Naive thymus-derived CD8-positive, alpha-beta T cell (primary cell): ENCODE measurements around the gene KRT15. TPM values are rescaled to one million over a fixed set of nuclear protein-coding genes. Genes with fewer than 3 reads are reported as not detected.

Experiments used
- ATAC-seq, 2 donors: fragments of 150-1000 bp; cut with Tn5 transposase in 1 of 2; sonication (Bioruptor Pico), chemical (Tn5 transposase) in 1 of 2; 1 replicate in 1 of 2; 2 replicates in 1 of 2; pipeline ENCODE4 v1.10.0; 2021; ENCODE audit warnings: mild to moderate bottlenecking in 2 of 2, moderate library complexity in 2 of 2
- POLR2A ChIA-PET: fragments of 350-600 bp; sonication (Branson Sonifier 250); formaldehyde crosslinking; loops from one replicate; lab custom pipeline; 2021; ENCODE audit warnings: antibody characterized with exemption; lab: Charles Lee
- DNase-seq, 10 donors: peaks; one replicate each; pipeline versions ENCODE4 v3.0.0 to v3.0.0-alpha.2; 2020 to 2022
- H3K27ac Mint-ChIP-seq, 10 donors: one replicate each; pipeline ENCODE4 v1.8.0; 2020 to 2022; ENCODE audit warnings: mild to moderate bottlenecking in 10 of 10, mixed read lengths in 10 of 10, moderate library complexity in 4 of 10, inconsistent platforms in 1 of 10
- H3K27me3 Mint-ChIP-seq, 5 donors: one replicate each; pipeline ENCODE4 v1.8.0; 2021 to 2022; ENCODE audit warnings: mixed read lengths in 5 of 5
- H3K36me3 Mint-ChIP-seq, 3 donors: one replicate each; pipeline ENCODE4 v1.8.0; 2020 to 2022; ENCODE audit warnings: mixed read lengths in 3 of 3, mild to moderate bottlenecking in 2 of 3, inconsistent platforms in 1 of 3
- H3K4me1 Mint-ChIP-seq, 4 donors: one replicate each; pipeline ENCODE4 v1.8.0; 2021 to 2022; ENCODE audit warnings: mixed read lengths in 4 of 4
- H3K4me3 Mint-ChIP-seq, 10 donors: one replicate each; pipeline ENCODE4 v1.8.0; 2020 to 2022; ENCODE audit warnings: mild to moderate bottlenecking in 10 of 10, mixed read lengths in 10 of 10, moderate library complexity in 6 of 10, inconsistent platforms in 1 of 10
- H3K9me3 Mint-ChIP-seq, 9 donors: one replicate each; pipeline ENCODE4 v1.8.0; 2020 to 2022; ENCODE audit warnings: mixed read lengths in 9 of 9, mild to moderate bottlenecking in 3 of 9, inconsistent platforms in 1 of 9, moderate library complexity in 1 of 9
- polyA plus RNA-seq, 3 donors: library from polyadenylated mRNA; unstranded; fragments of 300-500 nt; fragmentation: Illumina TruSeq; gene quantifications; one replicate each; pipeline ENCODE4 v1.2.3, GENCODE V29; 2021
- total RNA-seq, 8 experiments: library from RNA in 2 of 8; stranded (reverse) in 2 of 8; gene quantifications; one replicate each; pipeline ENCODE4 v1.2.3 and lab custom pipeline; 2021 to 2026

The KRT15 gene
- total and polyA plus RNA-seq, 5 experiments from 2014 or later: not detected

DNA sequence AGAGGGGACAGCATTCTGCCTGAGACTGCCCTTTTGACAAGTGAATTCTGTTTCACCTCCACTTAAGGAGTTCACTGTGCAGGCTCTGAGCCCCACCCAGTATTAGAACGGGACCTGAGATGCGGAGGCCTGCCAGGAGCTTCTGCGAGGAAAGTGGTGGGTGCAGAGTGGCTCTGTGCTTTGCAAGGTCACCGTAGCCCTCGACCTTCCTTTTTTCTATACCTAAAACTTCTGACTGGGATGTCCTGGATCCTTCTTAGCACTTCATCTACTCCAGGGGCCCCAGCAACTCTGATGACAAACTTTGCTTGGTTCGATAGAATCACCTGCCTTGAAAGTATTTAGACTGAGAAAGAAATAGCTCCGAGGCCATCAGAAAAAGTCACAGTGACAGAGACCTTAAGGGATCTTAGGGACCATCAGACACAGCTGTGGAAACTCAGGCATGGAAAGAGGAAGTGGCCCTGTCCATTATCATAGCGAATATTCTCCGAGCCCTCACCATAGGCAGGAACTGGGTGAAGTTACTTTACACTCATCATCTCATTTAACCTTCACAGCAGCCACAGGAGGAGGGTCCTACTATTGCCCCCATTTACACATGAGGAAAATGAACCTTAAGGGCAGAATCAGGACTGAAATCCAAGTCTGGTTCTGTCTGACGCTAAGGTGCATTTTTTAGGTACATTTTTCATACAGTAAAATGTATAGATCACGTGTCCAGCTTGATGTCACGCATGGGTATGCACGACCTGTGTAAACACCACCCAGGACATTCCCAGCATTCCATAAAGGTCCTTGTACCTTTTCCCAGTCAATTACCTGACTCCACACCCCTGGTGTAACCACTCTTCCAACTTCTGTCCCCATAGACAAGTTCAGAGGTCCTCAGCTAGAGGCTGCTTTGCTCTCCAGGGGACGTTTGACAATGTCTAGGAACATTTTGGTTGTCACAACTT, 12.6 kb downstream of the KRT15 start:
- DNase-seq (no peak), ATAC-seq (no peak)
- H3K4me1 Mint-ChIP-seq: no peaks in the 10 kb centered on the region
- no peaks in the 10 kb centered on the region for H3K27me3 Mint-ChIP-seq
- H3K4me3 Mint-ChIP-seq: no peak overlapping the region
- no peaks in the 10 kb centered on the region for H3K36me3 Mint-ChIP-seq
- POLR2A ChIA-PET: no interaction called here
- H3K9me3 Mint-ChIP-seq: no peaks in the 10 kb centered on the region
- peak overlapping the region in 1 of 10 donors; percentile 62 for H3K27ac Mint-ChIP-seq

DNA sequence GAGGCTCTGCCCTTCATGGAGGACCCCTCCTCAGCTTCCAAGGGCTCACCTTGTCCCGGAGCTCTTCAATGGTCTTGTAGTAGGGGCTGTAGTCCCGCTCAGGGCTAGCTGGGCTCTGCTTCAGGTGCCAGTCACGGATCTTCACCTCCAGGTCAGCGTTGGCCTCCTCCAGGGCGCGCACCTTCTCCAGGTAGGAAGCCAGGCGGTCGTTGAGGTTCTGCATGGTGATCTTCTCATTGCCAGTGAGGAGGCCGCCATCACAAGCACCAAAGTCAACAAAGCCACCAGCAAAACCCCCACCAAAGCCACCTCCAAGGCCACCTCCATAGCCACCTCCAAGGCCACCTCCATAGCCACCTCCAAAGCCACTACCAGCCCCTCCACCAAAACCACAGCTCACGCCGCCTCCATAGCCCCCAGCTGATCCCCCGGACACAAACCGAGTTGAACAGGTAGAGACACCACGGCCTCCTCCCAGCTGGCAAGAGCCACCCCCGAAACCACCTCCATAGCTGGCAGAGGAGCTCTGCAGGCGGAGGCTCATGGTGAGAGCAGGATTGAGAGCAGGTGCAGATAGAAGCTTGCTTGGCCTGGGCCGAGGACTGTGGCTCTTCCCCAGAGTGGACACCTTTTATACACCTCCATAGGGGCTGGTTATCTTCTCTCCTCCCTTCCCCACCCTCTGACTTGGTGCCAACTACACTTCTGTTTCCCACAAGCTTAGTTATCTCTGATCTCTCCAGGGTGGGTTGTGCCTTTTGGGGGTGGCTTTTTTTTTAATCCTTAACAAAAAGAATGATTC, 13.5 kb downstream of the KRT15 start, which contains the start of gene KRT13:
KRT13 (minus strand) TSS at position 606 of the 802 bp plus-strand sequence; CDS start at position 544, 62 bp downstream.
- H3K27me3 Mint-ChIP-seq: peaks cover 0 to 3% (median 0%) of the 10 kb centered on the region in 5 donors
- H3K9me3 Mint-ChIP-seq: no peaks in the 10 kb centered on the region
- peaks cover 0 to 2% (median 0%) of the 10 kb centered on the region in 4 donors for H3K4me1 Mint-ChIP-seq
- ATAC-seq (no peak), DNase-seq (no peak)
- no peaks in the 10 kb centered on the region for H3K36me3 Mint-ChIP-seq
- POLR2A ChIA-PET: no interaction called here
- peak within 1 kb of the TSS in 2 of 10 donors; percentile 55 to 62 for H3K27ac Mint-ChIP-seq
- H3K4me3 Mint-ChIP-seq: no peak within 1 kb of the TSS

DNA sequence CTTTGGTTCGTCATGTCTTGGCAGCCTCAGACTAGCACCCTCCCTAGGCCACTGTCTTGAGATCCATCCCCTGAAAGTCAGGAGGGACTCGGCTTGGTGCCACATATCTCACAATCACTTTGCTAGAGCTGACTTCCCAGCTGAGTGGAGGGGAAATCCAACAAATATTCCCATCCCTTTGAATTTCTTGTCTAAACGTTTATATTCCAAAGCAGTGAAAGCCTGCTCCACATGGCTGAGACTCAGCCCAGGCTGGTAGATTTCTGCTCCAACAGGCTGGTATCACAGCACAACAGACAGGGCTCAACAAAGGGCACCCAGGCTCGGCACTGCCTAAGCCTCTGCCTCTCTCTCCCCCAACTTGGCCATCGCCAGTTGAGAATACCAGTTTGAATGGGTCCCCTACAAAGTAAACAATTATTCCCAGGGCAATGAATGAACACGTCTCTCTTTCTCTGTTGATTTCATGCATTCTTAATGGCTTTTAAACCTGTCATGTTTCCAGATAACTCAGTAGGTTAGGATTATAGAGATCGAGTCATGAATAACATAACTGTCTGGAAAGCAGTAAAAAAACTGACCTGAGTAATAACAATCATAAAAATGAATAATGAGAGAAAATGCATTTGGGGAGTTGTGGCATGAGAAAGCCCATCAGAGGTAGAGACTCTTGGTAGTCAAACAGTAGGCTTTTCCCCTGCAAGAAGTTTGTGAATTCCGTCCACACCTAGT, 14.3 kb downstream of the KRT15 start:
- H3K27me3 Mint-ChIP-seq: peaks cover 0 to 8% (median 4%) of the 10 kb centered on the region in 5 donors
- no peak overlapping the region for H3K4me3 Mint-ChIP-seq
- POLR2A ChIA-PET: no interaction called here
- no peaks in the 10 kb centered on the region for H3K36me3 Mint-ChIP-seq
- no peak overlapping the region for H3K27ac Mint-ChIP-seq
- peaks cover 0 to 7% (median 1%) of the 10 kb centered on the region in 4 donors for H3K4me1 Mint-ChIP-seq
- DNase-seq (no peak), ATAC-seq (no peak)
- H3K9me3 Mint-ChIP-seq: no peaks in the 10 kb centered on the region

DNA sequence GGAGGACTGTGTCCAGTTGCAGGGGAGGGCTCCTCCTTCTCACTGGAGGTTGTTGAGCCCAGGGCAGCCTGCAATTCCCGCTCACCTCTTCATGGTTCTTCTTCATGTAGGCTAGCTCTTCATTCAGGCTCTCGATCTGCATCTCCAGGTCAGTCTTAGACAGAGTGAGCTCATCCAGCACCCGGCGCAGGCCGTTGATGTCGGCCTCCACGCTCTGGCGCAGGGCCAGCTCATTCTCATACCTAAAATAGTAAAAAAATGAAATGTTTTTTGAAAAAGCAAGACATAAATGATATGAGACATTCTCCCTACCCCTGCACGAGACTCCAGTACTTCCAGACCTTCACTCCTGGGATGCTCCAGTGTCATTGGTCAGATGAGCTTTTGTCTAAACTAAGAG, 15.5 kb downstream of the KRT15 start:
- POLR2A ChIA-PET: no interaction called here
- no peak for ATAC-seq
- no peaks in the 10 kb centered on the region for H3K9me3 Mint-ChIP-seq
- H3K36me3 Mint-ChIP-seq: no peaks in the 10 kb centered on the region
- no peak for DNase-seq
- no peak overlapping the region for H3K4me3 Mint-ChIP-seq
- H3K27ac Mint-ChIP-seq: peak overlapping the region in 1 of 10 donors; percentile 21
- peaks cover 0 to 10% (median 4%) of the 10 kb centered on the region in 5 donors for H3K27me3 Mint-ChIP-seq
- H3K4me1 Mint-ChIP-seq: peaks cover 2 to 10% (median 5%) of the 10 kb centered on the region in 4 donors

DNA sequence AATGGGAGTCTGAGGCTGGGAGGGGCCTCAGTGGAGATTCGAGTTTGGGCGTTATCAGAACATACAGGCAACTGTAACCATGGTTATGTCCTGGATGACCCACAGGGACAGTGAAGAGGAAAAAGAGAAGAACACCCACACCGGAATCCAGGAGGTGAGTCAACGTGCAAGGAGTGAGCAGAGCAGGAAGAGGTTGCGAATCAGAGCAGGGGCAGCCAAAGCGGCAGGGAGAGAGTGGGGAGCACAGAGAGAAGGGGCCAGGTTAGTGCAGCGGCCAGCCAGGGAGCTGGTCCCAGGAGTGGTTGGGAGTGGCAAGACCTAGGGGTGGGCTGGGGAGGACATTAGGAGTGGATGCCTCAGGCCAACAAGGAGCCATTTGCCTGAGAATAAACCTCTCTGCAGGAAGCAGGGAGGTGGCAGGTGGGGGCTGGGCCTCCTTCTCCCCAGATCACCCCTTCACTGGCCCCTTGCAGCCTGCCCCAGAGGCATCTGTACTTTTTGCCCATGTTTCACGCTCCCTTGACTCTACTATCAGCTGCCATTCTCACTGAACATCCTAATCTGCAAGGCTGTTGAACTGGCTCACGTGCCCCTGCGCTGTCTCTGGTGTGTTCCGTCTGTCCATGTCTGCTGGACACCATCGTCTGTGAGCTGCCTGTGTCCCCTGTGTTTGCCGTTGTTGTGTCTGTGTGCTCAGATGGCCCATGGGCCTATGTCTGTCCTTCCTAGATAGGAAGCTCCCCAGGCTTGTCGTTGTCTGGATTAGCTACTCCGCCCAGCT, 18.4 kb downstream of the KRT15 start:
- no peak for ATAC-seq
- peak overlapping the region in 4 of 10 donors; percentile 16 to 68 (median 46) for H3K27ac Mint-ChIP-seq
- no peak overlapping the region for H3K4me3 Mint-ChIP-seq

DNA sequence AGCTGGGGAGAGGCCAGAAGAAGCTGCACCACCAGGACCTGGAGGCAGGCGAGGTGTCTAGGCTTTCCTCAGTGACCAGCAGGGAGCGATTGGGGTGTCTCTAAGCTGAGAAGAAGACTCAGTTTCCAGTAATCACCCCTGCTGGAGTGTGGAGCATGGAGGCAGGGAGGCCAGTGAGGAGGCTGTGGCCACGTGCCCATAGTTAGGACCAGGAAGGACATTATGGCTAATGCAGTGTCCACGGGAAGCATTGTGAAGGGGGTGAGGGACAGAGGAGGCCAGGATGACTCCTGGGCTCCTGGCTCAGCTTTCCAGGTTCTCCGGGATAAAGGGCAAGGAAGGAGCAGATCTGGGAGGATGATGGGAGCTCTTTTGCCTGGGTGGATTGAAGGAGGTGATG, 19.0 kb downstream of the KRT15 start:
- Mint-ChIP-seq H3K27me3 (peaks cover 0 to 10% (median 4%) of the 10 kb centered on the region in 5 donors), H3K9me3 (no peaks in the 10 kb centered on the region), H3K36me3 (no peaks in the 10 kb centered on the region), H3K27ac (peak overlapping the region in 2 of 10 donors; percentile 16 to 31), H3K4me1 (peaks cover 9 to 18% (median 15%) of the 10 kb centered on the region in 4 donors), H3K4me3 (no peak overlapping the region)
- no peak for DNase-seq
- no peak for ATAC-seq
- POLR2A ChIA-PET: interaction anchor here (0.6 kb wide), 1 partner anchor 548 kb away, joined by 4 read pairs; no protein-coding TSS in a partner anchor

More for the DNA sequence above, 18.4 kb downstream of the KRT15 start:
- H3K9me3 Mint-ChIP-seq: no peaks in the 10 kb centered on the region
- peaks cover 9 to 18% (median 15%) of the 10 kb centered on the region in 4 donors for H3K4me1 Mint-ChIP-seq
- POLR2A ChIA-PET: interaction anchor here (0.6 kb wide), 1 partner anchor 547 kb away, joined by 4 read pairs; no protein-coding TSS in a partner anchor
- DNase-seq: no peak
- no peaks in the 10 kb centered on the region for H3K36me3 Mint-ChIP-seq
- peaks cover 0 to 10% (median 4%) of the 10 kb centered on the region in 5 donors for H3K27me3 Mint-ChIP-seq

DNA sequence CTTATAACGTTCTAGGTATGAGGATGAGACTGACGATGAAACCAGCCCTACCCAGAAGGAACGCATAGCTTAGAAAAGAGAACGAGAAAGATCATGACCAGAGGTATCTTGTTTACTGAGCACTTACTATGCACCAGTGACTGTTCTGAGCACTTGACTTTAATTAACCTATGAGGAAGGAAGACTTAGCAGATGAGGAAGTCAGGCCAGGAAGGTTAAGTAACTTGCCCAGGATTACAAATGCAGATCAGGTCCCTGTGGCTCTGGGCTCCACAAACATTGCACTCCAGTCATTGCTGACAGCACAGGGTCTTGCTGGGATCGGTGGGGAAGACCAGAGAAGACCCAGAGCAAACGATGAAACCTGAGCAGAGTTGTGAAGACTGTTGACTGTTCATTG, 20.4 kb downstream of the KRT15 start:
- Mint-ChIP-seq H3K4me3 (no peak overlapping the region), H3K9me3 (no peaks in the 10 kb centered on the region), H3K4me1 (peaks cover 12 to 18% (median 15%) of the 10 kb centered on the region in 4 donors), H3K27me3 (peaks cover 0 to 10% (median 4%) of the 10 kb centered on the region in 5 donors), H3K27ac (peak overlapping the region in 4 of 10 donors; percentile 6 to 92 (median 53)), H3K36me3 (no peaks in the 10 kb centered on the region)
- POLR2A ChIA-PET: no interaction called here
- ATAC-seq: no peak
- no peak for DNase-seq

DNA sequence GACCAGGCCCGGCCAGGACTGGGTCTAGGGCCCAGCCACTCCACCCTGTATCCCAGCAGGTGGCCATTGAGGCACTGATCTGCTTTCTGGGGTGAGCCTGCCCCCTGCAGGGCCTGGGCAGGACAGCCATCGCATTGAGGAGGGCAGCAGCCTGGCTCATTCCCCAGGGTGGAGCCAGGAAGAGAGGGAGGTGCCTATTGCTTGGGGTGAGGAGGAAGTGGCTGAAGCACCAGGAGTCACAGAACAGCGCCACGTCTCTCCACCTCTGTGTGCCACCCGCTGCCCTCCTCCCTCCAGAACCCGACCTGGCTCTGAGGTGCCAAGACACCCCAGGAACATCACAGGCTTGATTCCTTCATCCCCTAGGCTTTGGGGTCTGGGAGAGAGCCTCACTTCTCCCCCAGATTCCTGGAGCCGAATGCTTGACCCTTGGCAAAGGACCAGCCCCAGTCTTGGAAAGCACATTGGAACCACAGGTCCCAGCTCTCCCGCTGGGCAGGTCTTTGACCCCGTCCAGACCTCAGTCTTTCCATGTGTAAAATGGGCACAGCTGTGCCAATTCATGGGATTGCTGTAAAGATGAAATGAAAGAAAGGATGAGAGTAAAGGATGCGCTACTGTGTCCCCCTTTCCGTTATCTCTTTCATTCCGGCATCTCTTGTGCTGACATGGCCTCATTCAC, 21.7 kb downstream of the KRT15 start:
- DNase-seq (peak in 9 of 10 donors; percentile 7 to 54 (median 29)), ATAC-seq (peak; percentile 71 to 83)
- Mint-ChIP-seq H3K27ac (peak overlapping the region in 3 of 10 donors; percentile 27 to 71 (median 41)), H3K27me3 (peaks cover 0 to 10% (median 4%) of the 10 kb centered on the region in 5 donors), H3K4me3 (peak overlapping the region in 3 of 10 donors; percentile 8 to 14 (median 13)), H3K9me3 (no peaks in the 10 kb centered on the region), H3K4me1 (peaks cover 14 to 20% (median 19%) of the 10 kb centered on the region in 4 donors), H3K36me3 (no peaks in the 10 kb centered on the region)
- POLR2A ChIA-PET: interaction anchor here (0.6 kb wide), 1 partner anchor 126 kb away, joined by 3 read pairs; no protein-coding TSS in a partner anchor

DNA sequence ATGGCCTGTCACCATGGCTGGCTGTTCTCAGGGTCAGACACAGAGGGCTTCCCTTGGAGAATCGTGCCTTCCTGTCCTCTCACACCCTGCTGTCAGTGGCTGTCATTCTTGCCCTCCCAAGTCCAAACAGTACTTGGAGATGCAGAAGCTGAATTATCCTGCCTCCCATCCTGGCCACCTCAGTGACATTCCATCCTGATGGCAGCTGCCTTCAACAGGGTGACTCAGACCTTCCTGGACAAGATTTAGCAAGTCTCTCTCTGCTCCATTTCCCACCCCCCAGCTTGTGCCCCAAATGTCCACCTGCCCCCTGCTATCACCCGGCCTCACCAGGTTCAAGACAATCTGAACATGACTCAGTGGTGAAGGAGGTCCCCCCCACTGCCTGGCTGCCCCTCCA, 24.2 kb downstream of the KRT15 start:
- Mint-ChIP-seq H3K27ac (peak overlapping the region in 5 of 10 donors; percentile 11 to 50 (median 16)), H3K36me3 (no peaks in the 10 kb centered on the region), H3K9me3 (no peaks in the 10 kb centered on the region), H3K4me1 (peaks cover 15 to 33% (median 25%) of the 10 kb centered on the region in 4 donors), H3K27me3 (peaks cover 0 to 7% (median 0%) of the 10 kb centered on the region in 5 donors), H3K4me3 (no peak overlapping the region)
- ATAC-seq (no peak), DNase-seq (peak in 1 of 10 donors; percentile 19)
- POLR2A ChIA-PET: no interaction called here

DNA sequence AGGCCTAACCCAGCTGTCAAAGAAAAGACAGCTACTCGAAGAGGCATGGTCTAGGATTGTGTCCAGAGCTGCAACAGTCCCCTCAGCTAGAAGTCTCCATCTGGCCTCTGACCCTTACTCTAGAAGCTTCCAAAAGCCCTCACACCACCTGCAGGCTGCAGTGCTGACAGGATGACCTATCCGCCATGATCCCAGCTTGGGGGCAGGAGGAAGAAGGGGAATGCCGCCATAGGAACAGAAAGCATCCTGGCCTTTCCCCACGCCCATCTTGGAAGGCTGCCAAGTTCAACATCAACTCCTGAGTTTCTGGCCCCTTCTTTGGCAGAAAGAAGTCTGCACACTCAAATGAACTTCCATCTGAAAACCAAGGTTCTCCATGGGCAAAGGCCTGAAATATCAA, 25.9 kb downstream of the KRT15 start:
- no peaks in the 10 kb centered on the region for H3K9me3 Mint-ChIP-seq
- H3K4me1 Mint-ChIP-seq: peaks cover 10 to 31% (median 18%) of the 10 kb centered on the region in 4 donors
- POLR2A ChIA-PET: no interaction called here
- DNase-seq (peak in 1 of 10 donors; percentile 9), ATAC-seq (no peak)
- no peaks in the 10 kb centered on the region for H3K27me3 Mint-ChIP-seq
- peak overlapping the region in 3 of 10 donors; percentile 9 to 50 (median 19) for H3K27ac Mint-ChIP-seq
- no peak overlapping the region for H3K4me3 Mint-ChIP-seq
- no peaks in the 10 kb centered on the region for H3K36me3 Mint-ChIP-seq

DNA sequence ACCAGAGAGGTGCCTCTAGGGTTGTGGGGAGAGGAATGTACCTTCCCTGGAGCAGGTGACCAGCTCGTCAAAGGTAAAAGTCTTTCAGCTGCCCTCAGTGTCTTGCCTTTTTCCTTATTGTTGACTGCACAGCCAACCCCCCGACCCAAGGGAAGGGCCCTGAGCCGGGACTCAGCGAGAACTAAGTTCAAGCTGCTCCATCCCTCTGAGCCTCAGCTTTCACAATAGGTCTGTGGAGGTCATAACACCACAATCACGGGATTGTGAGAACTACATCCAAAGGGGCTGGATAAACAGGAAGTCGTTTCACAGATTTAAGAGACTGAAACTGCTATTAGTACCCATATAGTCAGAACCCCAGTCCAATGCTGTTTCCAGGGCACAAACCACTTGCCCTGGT, 26.3 kb downstream of the KRT15 start:
- DNase-seq (peak in 1 of 10 donors; percentile 27), ATAC-seq (no peak)
- H3K27me3 Mint-ChIP-seq: no peaks in the 10 kb centered on the region
- H3K4me1 Mint-ChIP-seq: peaks cover 11 to 30% (median 18%) of the 10 kb centered on the region in 4 donors
- no peak overlapping the region for H3K27ac Mint-ChIP-seq
- no peak overlapping the region for H3K4me3 Mint-ChIP-seq
- POLR2A ChIA-PET: no interaction called here
- no peaks in the 10 kb centered on the region for H3K9me3 Mint-ChIP-seq
- H3K36me3 Mint-ChIP-seq: no peaks in the 10 kb centered on the region
